Liver (tissue), 3 donors: Measurements from ENCODE around the gene UNC80.

Experiments
- CTCF ChIP-seq: fragments of 150-350 bp; IDR thresholded peaks from 2 replicates; pipeline ENCODE4 v1.5.1; 2017; ENCODE audit warnings: improper control_type of control experiment, low read depth, low read length; ENCODE audit not compliant: missing input control
- EGR1 ChIP-seq, 2 donors: IDR thresholded peaks; 2 replicates each; pipeline ENCODE4 v1.6.1; 2016 to 2018; ENCODE audit warnings: antibody characterized with exemption in 2 of 2, low read depth in 2 of 2
- FOXA1 ChIP-seq: IDR thresholded peaks from 2 replicates; pipeline ENCODE4 v1.6.1; 2016; ENCODE audit warnings: antibody characterized with exemption
- GABPA ChIP-seq, 2 donors: IDR thresholded peaks in 1 of 2; conservative IDR thresholded peaks in 1 of 2; 2 replicates each; pipeline ENCODE4 v1.6.1; 2016; ENCODE audit warnings: antibody characterized with exemption in 2 of 2, mild to moderate bottlenecking in 1 of 2, moderate library complexity in 1 of 2
- HNF4A ChIP-seq, 2 donors: conservative IDR thresholded peaks; 2 replicates each; pipeline ENCODE4 v1.6.1; 2016; ENCODE audit warnings: antibody characterized with exemption in 2 of 2, mild to moderate bottlenecking in 2 of 2
- MAX ChIP-seq: IDR thresholded peaks from 2 replicates; pipeline ENCODE4 v1.6.1; 2016; ENCODE audit warnings: antibody characterized with exemption
- RAD21 ChIP-seq, 2 donors: IDR thresholded peaks; 2 replicates each; pipeline ENCODE4 v1.6.1; 2016; ENCODE audit warnings: antibody characterized with exemption in 2 of 2, mild to moderate bottlenecking in 2 of 2
- REST ChIP-seq: IDR thresholded peaks from 2 replicates; pipeline ENCODE4 v1.6.1; 2016; ENCODE audit warnings: antibody characterized with exemption, mild to moderate bottlenecking
- SP1 ChIP-seq: IDR thresholded peaks from 2 replicates; pipeline ENCODE4 v1.6.1; 2018; ENCODE audit warnings: antibody characterized with exemption, mild to moderate bottlenecking
- YY1 ChIP-seq: IDR thresholded peaks from 2 replicates; pipeline ENCODE4 v1.6.1; 2016; ENCODE audit warnings: antibody characterized with exemption, mild to moderate bottlenecking
- donor health status: healthy.
- donor health status: healthy.

GRCh38 chr2:209762563-209762962 lies 9.1 kb upstream of the UNC80 start:
- no peak for TF ChIP-seq YY1
- no peak for TF ChIP-seq REST
- TF ChIP-seq CTCF, result no peak
- no peak for TF ChIP-seq MAX
- TF ChIP-seq GABPA (IDR thresholded peaks at IDR 0.05 in 1 of 2, conservative IDR thresholded peaks at IDR 0.05 in 1 of 2), result no peak
- TF ChIP-seq SP1, result no peak
- no peak for TF ChIP-seq RAD21 (IDR thresholded peaks at IDR 0.05)
- TF ChIP-seq EGR1 (IDR thresholded peaks at IDR 0.05; ENCODE audit: low read depth in 2 of 2), result no peak
- no peak for TF ChIP-seq FOXA1
- TF ChIP-seq HNF4A (conservative IDR thresholded peaks at IDR 0.05), result no peak
